NCI-H1105 treated with DMSO at 0.1 percent for 48 hours (cell line): ENCODE measurements around the gene COA3.

Experiments used
- DNase-seq: peaks from one replicate; lab custom pipeline; 2025; lab: John Stamatoyannopoulos, UW

COA3 gene, protein sequence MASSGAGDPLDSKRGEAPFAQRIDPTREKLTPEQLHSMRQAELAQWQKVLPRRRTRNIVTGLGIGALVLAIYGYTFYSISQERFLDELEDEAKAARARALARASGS

DNA sequence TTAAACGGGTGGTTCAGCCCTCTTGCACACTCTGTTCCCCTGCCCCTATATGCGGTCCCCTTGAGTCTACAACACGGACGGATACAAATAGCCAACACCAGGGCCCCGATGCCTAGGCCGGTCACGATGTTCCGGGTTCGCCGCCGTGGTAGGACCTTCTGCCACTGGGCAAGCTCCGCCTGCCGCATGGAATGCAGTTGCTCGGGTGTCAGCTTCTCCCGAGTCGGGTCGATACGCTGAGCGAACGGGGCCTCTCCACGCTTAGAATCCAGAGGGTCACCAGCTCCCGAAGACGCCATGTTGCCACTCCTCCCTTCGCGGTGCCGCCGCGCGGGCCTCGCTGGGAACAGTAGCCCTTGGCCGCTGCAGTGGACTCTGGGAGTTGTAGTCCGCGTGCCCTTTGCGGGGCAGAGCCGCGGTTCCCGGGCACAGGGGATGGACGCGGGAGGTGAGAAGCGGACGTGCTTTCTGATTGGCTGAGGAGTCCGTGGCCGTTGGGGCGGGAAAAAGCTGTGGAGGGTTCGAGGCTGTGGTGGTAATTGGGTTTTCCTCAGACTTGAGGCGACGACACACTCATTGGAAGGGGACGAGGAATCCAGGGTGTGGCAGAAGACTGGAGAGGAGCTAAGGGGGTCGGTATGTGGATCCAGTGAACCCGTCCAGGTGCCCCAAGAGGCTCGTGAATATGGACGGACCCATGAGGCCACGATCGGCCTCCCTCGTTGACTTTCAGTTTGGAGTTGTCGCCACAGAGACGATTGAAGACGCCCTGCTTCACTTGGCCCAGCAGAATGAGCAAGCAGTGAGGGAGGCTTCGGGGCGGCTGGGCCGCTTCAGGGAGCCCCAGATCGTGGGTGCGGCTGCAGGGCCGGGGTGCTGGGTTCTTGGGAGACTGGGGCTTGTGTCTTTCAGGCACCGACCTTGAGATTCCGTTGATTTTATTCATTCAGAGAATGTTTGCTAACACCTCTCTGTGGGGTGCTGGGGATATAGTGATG, at the start of gene COA3, which contains the start of gene CNTD1:
Gene COA3, minus strand, starts transcription at position 322 of the 998 bp plus-strand sequence. Its CDS starts 23 bp downstream, at position 299.
Gene CNTD1, plus strand, starts transcription at position 479 of the 998 bp plus-strand sequence. Its CDS starts 207 bp downstream, at position 686.
- DNase-seq, result peak; percentile 73

DNA sequence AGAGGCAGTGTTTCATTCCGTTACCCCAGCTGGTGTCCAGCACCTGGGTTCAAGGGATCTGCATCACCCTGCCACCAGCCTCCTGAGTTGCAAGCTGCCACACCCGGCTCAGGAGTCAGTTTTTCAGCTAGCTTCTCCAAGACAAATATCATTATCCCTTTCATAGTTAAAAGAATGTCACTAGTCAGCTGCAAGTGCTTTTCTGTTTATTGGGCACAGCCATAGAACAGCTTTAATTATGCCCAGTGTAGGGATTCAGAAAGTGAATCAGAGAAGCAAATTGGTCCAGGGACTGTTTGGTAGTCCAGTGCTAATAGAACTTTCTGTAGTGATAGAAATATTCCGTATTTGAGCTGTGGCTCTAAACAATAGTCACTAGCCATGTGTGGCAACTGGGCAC, 49.6 kb upstream of the COA3 start:
- DNase-seq, result no peak

DNA sequence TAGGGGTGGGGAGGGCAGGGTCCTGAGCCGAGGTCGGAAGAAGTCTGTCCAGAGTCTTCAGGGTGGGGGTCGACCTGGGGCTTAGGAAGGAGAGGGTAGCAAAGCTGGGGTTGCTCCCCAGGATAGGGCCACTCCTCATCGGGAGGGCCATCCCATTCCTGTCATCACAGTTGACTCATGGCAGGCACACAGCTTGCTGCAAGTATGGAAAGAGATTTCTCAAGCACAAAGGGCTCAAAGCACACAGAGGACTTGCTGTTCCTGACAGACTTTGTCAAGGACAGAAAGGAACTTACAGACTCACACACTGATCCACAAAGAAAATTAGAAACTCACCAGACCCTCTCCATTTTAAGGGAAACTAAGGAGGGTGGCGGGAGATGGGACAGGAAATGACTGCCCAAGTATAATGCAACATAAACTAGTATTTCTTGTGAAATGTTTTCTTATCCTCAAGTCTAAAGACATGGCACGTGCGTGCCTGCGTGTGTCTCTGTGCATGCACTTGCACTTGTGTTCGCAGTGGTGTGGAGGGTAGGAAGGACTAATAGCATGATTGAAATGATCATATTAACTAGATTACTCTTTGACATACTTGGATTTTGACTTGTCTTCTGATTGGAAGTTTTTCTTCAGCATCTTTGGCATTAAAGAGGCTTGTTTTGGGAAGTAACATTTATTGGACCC, 48.2 kb upstream of the COA3 start:
- no peak for DNase-seq

DNA sequence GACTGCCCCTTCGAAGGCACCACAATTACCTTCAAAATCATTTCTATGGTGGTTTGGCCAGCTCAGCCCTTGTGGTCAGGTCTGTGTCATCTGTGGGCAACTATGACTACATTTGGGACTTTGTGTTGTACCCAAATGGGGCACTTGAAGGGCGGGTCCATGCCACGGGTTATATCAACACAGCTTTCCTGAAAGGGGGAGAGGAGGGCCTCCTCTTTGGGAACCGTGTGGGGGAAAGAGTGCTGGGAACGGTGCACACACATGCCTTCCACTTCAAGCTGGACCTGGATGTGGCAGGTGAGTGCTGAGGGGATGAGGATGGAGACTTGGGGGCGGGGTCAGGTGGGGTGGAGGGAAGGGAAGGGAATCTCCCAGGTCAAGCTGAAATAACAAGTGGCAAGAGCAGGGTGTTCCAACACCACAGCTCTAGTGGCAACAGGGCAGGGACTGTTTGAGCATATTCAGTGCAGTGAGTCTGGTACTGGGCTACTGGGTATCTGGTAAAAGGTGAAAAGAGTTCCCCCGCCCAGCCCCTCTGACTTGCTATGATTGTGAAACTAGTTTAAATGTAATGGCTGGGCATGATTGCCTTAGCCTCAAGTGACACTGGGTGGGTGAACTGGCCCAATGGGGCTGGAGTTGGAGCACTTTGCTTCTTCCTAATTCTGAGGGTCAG, 47.6 kb upstream of the COA3 start:
- no peak for DNase-seq

DNA sequence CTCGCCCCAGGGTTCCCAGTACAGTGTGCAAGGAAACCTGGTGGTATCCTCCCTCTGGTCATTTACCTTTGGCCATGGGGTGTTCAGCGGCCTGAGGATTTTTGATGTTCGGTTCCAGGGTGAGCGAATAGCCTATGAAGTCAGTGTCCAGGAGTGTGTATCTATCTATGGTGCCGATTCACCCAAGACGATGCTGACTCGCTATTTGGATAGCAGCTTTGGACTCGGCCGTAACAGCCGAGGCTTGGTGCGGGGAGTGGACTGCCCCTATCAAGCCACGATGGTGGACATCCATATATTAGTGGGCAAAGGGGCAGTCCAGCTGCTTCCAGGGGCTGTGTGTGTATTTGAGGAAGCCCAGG, 47.0 kb upstream of the COA3 start:
- DNase-seq, result no peak

DNA sequence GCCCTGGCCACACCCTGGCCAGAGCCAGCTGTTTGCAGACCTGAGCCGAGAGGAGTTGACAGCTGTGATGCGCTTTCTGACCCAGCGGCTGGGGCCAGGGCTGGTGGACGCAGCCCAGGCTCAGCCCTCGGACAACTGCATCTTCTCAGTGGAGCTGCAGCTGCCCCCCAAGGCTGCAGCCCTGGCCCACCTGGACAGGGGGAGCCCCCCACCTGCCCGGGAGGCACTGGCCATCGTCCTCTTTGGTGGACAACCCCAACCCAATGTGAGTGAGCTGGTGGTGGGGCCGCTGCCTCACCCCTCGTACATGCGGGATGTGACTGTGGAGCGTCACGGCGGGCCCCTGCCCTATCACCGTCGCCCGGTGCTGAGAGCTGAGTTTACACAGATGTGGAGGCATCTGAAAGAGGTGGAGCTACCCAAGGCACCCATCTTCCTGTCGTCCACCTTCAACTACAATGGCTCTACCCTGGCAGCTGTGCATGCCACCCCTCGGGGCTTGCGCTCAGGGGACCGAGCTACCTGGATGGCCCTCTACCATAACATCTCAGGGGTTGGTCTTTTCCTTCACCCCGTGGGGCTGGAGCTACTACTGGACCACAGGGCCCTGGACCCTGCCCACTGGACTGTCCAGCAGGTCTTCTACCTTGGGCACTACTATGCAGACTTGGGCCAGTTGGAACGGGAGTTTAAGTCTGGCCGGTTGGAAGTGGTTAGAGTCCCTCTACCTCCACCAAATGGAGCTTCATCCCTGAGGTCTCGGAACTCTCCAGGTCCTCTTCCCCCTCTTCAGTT, 46.5 kb upstream of the COA3 start:
- DNase-seq, result no peak

DNA sequence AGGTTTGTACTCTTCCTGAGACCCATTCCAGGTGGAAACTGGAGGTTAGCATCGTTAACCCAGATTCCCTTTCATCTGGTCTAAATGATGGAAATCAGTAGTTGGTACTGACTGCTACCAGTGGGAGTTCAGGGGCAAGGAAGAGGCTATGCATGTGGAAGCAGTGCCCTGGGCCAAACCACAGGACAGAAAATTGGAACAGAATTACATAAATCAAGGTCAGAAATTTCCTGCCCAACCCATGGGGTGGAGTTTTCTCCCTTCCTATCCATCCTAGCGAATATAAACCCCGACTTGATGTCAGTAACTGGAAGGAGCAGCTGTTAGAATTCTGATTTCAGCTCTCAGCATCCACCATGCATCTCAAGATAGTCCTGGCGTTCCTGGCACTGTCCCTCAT, 45.8 kb upstream of the COA3 start, which contains the start of gene AOC2:
Gene AOC2, plus strand, starts transcription at position 310 of the 400 bp plus-strand sequence. Its CDS starts 47 bp downstream, at position 357.
- no peak for DNase-seq

DNA sequence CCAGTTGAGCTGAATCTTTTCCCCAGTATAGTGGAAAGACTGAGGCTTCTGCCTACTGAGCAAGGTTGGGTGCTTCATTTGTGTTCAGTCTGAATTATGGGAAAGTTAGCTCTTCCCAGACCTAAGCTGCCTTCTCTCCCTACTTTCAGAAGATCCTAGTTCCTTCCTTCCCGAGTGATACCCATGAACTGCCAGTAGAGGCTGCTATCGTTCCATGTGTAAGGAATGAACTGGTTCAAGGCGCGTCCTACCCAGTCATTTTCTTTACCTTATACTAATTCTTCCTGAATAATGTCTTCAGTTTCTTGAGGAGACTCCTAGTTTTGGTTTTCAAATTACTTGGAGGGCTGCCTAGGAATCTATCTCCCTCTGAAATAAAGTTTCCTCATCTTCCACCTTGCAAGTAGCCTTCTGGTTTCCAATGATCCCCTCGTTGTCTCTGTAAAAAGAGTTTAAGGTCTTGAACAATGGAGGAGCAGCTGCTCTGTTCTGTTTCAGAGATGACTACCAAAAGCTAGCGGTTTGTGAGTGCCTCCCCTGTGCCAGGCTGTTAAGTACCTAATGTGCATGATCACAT, 44.9 kb upstream of the COA3 start:
- DNase-seq, result peak; percentile 49

DNA sequence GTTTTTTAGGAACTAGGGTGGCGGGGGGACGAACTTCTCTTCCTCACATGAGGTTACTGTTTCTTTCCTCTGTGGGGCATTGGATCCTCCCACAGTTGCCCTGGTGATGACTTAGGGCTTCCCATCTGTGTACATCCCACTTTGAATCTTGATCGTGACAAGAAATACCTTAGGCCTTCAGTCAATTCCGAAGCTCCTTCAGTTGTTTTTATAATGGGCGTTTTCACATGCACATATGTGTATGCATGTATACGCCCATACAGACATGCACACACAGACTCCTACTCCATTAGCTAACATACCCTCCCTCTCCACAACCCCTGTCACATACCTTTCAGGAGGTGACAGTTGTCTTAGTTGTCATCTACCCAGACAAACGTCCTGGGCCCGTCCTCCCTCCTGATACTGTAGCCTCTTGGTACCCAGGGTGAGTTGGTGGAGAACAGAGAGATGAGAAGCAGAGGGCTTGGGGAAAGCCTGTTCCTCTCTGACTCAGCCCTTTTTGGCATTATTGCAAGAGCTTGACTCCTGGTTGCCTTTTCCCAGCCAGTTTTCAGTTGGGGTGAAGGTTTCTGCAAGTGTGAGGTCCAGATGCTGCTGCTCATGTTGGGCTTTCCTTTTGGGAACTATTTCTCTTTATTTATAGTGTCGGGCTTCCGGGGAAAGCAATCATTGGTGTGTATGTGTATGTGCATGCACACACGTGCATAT, 43.6 kb upstream of the COA3 start:
- DNase-seq, result no peak

DNA sequence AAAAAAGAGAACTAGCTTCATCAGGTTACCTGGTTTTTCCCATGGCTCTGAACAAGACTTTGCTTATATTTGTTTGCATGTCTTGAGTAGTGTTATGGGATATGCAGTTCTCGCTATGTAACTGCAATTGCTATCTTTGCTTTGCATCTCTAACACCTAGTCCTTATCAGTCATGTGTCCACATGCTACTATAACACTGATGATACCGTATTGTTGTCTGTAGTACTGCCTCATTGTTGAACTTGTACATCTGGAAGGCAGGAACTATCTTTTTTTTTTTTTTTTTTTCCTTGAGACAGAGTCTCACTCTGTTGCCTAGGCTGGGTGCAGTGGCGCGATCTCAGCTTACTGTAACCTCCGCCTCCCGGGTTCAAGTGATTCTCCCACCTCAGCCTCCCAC, 37.2 kb upstream of the COA3 start:
- DNase-seq, result no peak

DNA sequence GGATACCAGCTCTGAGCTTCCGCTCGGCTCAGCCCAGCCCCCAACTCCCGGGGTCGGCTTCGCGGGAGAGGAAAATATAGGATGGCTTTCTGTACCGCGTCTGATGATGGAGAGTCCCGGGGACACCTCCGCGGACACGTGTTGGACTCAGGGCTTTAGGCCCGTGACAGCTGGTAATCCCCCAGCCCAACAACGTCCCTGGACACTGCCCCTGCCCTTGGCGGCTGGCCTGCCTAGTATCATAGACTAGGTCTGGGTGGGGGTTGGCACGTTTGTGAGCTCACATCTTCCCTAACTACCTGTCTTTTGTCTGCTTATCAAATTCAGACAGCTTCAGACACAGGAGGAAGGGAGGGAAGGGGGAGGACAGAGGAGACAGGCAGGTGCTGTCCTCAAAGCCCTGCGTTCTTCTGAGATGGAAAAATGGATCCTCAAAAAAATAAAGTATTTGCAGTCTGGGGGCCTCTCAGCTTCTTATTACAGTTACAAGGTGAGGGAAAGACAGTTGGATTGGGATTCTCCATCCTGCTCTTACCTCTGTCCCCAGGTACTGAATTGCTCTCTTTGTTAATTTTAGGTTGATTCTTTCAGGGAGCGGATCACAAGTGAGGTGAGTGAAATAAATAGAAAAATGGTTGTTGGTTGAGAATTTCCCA, 35.4 kb upstream of the COA3 start:
- no peak for DNase-seq

DNA sequence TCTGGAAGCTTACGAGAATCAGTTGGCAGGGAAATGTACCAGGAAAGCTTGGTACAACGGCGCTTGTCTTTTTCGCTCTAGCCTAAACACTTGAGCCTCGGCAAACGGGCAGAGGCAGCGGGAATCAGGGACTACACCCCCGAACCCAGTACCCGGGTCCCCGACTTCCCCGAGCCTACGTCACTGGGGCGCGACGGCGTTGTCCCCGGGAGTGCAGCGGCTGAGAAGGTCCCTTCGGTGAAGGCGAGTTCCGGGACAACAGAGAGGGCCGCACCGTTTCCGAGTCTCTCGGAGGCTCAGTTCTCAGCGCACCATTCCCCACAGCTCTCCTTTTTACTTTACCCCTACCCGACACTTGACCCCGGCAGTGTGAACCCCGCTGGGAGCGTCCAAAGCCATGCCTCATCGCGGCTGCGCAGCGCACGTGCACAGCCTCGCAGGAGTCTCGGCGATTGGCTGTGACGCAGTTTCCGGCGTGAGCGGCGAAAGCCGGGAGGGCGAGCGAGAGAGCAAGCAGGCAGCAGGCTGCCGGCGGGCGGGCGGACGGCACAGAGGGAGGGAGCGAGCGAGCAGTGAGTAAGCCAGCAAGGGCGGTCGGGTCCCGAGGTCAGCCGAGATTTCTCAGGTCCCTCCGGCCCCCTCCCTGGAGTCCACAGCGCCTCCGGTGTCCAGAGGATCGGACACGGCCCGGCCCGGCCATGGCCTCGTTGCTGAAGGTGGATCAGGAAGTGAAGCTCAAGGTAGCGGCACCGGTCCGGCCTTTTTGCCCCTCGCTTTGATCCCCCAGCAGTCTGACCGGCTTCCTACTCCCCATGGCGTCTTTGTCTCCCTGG, 34.6 kb upstream of the COA3 start, which contains the start of gene PSME3:
Gene PSME3, plus strand, starts transcription at position 464 of the 833 bp plus-strand sequence. Its CDS starts 235 bp downstream, at position 699.
- peak; percentile 70 for DNase-seq

DNA sequence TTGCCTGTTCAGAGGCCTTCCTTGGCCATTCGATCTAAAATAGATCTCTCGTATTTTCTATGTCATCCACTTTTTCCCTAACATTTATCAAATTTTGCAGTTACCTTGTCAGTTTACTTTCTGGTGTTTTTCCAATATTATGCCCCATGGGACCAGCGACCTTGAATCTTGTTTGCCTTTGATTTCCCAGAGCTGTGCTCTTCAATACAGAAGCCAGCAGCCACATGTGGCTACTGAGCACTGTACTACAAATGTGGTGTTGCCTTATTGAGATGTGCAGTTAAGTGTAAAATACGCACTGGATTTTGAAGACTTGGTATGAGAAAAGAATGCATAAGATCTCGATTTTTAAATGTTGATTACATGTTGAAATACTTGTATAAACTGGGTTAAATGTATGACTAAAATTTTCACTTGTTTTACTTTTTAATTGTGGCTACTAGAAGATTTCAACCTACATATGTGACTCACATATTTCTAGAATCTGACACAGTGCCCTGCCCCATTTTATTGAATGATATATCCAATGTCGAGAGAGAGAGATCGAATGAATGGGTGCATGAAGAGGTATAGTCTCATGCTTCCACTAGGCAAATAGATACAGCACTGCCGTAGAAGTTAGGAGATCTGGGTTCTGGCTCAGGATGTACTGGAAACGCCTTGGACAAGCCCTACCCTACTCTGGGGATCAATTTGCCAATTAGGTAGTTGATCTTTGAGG, 33.9 kb upstream of the COA3 start:
- DNase-seq, result no peak

DNA sequence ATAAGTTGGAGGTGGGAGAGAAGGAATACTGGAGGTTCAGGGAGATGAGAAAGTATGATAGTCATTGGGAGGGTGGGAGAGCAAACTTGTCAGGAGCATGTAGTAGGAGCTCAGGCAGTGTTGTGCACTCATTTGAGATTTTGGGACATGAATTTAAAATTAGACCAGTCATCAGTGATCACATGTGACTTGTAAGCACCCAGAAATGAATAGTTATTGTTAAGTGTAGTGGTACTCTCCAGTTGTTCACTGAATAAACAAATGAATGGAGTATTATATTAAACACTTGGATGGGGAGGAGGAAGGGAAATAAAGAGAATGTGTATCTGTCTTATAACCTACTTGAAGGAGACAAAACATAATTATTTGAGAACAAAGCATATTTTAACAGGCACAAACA, 32.5 kb upstream of the COA3 start:
- no peak for DNase-seq

DNA sequence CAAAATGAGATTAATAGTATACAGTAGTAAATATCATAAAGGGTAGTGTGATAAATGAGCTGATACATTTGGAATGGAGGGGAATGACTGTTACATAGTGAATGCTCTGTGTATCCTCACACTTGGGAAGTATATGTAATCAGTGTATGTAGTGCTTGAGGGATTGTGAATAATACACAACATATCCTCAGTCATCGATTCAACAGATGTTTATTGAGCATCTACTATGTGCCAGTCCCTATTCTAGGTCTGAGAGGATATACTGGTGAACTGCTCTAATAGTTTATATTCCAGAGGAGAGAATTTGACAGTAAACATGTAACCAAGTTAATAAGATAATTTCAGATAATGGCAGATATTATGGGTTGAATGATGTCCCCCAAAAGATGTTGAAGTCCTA, 29.0 kb upstream of the COA3 start:
- no peak for DNase-seq

DNA sequence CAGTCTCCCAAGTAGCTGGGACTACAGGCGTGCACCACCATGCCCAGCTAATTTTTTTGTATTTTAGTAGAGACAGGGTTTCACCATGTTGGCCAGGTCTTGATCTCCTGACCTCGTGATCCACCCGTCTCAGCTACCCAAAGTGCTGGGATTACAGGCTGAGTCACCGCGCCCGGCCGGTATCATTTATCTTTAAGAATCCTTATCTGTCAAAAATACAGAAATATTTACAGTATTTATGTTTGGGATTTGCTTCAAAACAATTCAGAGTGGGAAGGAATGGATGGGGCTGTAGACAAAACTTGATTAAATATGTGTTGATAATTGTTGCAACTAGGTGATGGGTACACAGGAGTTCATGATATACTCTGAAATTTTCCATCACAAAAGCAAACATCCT, 22.7 kb upstream of the COA3 start:
- DNase-seq, result no peak

DNA sequence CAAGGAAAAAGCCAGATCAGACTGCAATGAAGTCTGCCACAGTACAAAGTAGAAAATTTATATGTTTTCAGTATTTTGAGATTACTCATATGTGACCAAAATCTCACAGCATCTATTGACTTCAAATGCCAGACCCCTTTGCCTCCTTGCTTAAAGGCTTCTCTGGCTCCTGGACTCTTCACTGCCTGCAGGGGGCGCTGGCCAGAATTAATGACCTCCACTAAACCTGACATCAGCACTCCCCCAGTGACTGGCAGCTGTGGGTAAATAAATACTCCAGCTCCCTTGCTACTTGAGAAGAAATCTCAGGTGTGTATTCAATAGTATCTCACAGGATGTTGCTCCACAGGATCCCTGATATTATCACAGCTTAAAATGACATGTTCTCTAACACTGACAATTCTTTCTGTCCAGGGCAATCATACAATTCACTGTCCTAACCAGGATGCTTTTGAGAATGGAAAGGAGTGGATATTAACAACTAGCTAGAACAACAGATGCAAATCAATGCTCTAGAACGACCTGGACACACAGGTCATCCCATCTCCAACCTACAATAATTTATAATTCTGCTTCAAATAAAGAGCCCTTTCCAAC, 21.5 kb upstream of the COA3 start:
- peak; percentile 34 for DNase-seq

DNA sequence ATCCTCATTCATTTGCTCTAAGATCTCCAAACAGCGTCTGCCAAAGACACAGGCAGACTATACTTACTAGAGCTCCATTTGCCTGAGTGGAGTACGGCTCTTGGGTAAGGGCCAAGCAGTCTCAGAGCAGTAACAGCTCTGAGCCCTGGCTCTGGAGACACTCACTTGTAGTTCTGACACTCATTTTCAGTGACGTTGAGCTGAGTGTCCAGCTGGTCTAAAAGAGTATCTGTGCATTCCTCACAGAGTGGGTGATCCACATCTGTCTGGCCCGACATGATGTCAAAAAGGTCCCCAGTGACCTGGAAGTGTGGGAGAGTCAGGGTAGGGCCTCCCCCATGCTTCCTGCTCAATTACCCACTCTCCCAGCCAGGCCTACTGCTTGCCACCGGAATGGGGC, 19.9 kb upstream of the COA3 start:
- no peak for DNase-seq
